B cell (primary cell): ENCODE measurements around the gene SLC30A7. TPM values are rescaled to one million over a fixed set of nuclear protein-coding genes. Genes with fewer than 3 reads are reported as not detected.

Experiments
- ATAC-seq: fragments of 200-7000 bp; cut with Tn5 transposase; one replicate; pipeline ENCODE4 v1.10.0; 2021; ENCODE audit warnings: low read depth, mild to moderate bottlenecking, moderate number of reproducible peaks, moderate library complexity
- CTCF ChIA-PET: fragments of 350-600 bp; sonication (Branson Sonifier 250); formaldehyde crosslinking; loops from one replicate; lab custom pipeline; 2021; ENCODE audit warnings: antibody characterized with exemption, inconsistent platforms; lab: Charles Lee
- POLR2A ChIA-PET: fragments of 350-600 bp; sonication (Branson Sonifier 250); formaldehyde crosslinking; loops from one replicate; lab custom pipeline; 2021; ENCODE audit warnings: antibody characterized with exemption; lab: Charles Lee
- DNase-seq: peaks from one replicate; pipeline ENCODE4 v3.0.0; 2013
- H2AFZ ChIP-seq: 2 replicates; pipeline ENCODE4 v1.6.1; 2012; ENCODE audit warnings: mild to moderate bottlenecking, low read depth, low read length; ENCODE audit not compliant: insufficient read depth, poor library complexity, severe bottlenecking
- H3K27ac ChIP-seq, 2 donors: 1 replicate in 1 of 2; 2 replicates in 1 of 2; pipeline ENCODE4 v1.5.1; 2012 to 2013; ENCODE audit warnings: low read length in 2 of 2, mild to moderate bottlenecking in 2 of 2, moderate library complexity in 1 of 2
- H3K27me3 ChIP-seq, 4 experiments: fragments of 200-600 bp in 1 of 4; sonication (generic) in 1 of 4; replicated peaks in 1 of 4; 1 replicate in 2 of 4; 2 replicates in 2 of 4; pipeline versions ENCODE4 v1.6.1 to v1.7.0; 2013 to 2016; ENCODE audit warnings: low read length in 3 of 4, mild to moderate bottlenecking in 2 of 4, mixed read lengths in 1 of 4, moderate library complexity in 1 of 4; ENCODE audit not compliant: insufficient read depth in 4 of 4, control insufficient read depth in 3 of 4; ENCODE audit errors: control extremely low read depth in 1 of 4
- H3K36me3 ChIP-seq, 2 experiments: replicated peaks in 1 of 2; 1 replicate in 1 of 2; 2 replicates in 1 of 2; pipeline versions ENCODE4 v1.6.1 to v1.7.1; 2013; ENCODE audit warnings: low read length in 1 of 2; ENCODE audit not compliant: insufficient read depth in 2 of 2, control insufficient read depth in 1 of 2; ENCODE audit errors: control extremely low read depth in 1 of 2, extremely low read depth in 1 of 2
- H3K4me1 ChIP-seq, 2 donors: fragments of 200-600 bp in 1 of 2; sonication (generic) in 1 of 2; 1 replicate in 1 of 2; 2 replicates in 1 of 2; pipeline versions ENCODE4 v1.5.1 to v1.6.1; 2013 to 2017; ENCODE audit warnings: low read length in 2 of 2; ENCODE audit not compliant: control insufficient read depth in 2 of 2, insufficient read depth in 2 of 2
- H3K4me2 ChIP-seq: replicated peaks from 2 replicates; pipeline ENCODE3; 2012; ENCODE audit warnings: mild to moderate bottlenecking, low read depth, low read length; ENCODE audit not compliant: poor library complexity, severe bottlenecking
- H3K4me3 ChIP-seq, 5 experiments: fragments of 200-600 bp in 1 of 5; sonication (generic) in 1 of 5; 1 replicate in 3 of 5; 2 replicates in 2 of 5; pipeline versions ENCODE4 v1.5.1 to v1.7.0; 2011 to 2016; ENCODE audit warnings: low read length in 4 of 5, mild to moderate bottlenecking in 4 of 5, low read depth in 2 of 5, control low read depth in 1 of 5, moderate library complexity in 1 of 5; ENCODE audit not compliant: insufficient read depth in 1 of 5; ENCODE audit errors: control extremely low read depth in 1 of 5, extremely low read depth in 1 of 5
- H3K79me2 ChIP-seq: fragments of 200-600 bp; sonication (generic); one replicate; pipeline ENCODE4 v1.6.0; 2016; ENCODE audit warnings: low read length; ENCODE audit not compliant: control insufficient read depth, insufficient read depth
- H3K9ac ChIP-seq: fragments of 200-600 bp; sonication (generic); 2 replicates; pipeline ENCODE4 v1.6.1; 2017; ENCODE audit warnings: mild to moderate bottlenecking, low read length, moderate library complexity
- H3K9me3 ChIP-seq, 3 donors: one replicate each; pipeline versions ENCODE4 v1.6.1 to v1.7.1; 2013; ENCODE audit warnings: low read length in 2 of 3; ENCODE audit not compliant: control insufficient read depth in 2 of 3, insufficient read depth in 1 of 3; ENCODE audit errors: control extremely low read depth in 1 of 3
- H4K20me1 ChIP-seq: 2 replicates; pipeline ENCODE4 v1.6.0; 2012; ENCODE audit warnings: mild to moderate bottlenecking, low read length; ENCODE audit not compliant: insufficient read depth, control insufficient read depth, poor library complexity, severe bottlenecking
- H3K27ac Mint-ChIP-seq: one replicate; pipeline ENCODE4 v1.8.0; 2021; ENCODE audit warnings: mixed read lengths
- H3K27me3 Mint-ChIP-seq: one replicate; pipeline ENCODE4 v1.8.0; 2021; ENCODE audit warnings: mixed read lengths
- H3K4me1 Mint-ChIP-seq: one replicate; pipeline ENCODE4 v1.8.0; 2021; ENCODE audit warnings: mixed read lengths
- H3K4me3 Mint-ChIP-seq: one replicate; pipeline ENCODE4 v1.8.0; 2021; ENCODE audit warnings: mixed read lengths
- H3K9me3 Mint-ChIP-seq: one replicate; pipeline ENCODE4 v1.8.0; 2022; ENCODE audit warnings: mixed read lengths; ENCODE audit not compliant: insufficient read depth
- EZH2 ChIP-seq: IDR thresholded peaks from 2 replicates; pipeline ENCODE4 v1.6.1; 2012; ENCODE audit warnings: borderline replicate concordance, low read depth, mild to moderate bottlenecking, moderate library complexity, low read length; ENCODE audit not compliant: insufficient read depth, poor library complexity, severe bottlenecking
- WGBS: methylation state at CpG from one replicate; pipeline ENCODE4 v1.1.5; 2013; ENCODE audit warnings: missing lambda C conversion rate; ENCODE audit not compliant: insufficient coverage; 5-methylcytosine and 5-hydroxymethylcytosine counted together
- intact Hi-C: fragments of 100-400 bp; cut with micrococcal nuclease; formaldehyde crosslinking; loops from one replicate; pipeline ENCODE4 v1.10.0; 2022
- polyA minus RNA-seq: library from RNA; depleted of rRNA, polyadenylated mRNA; stranded (reverse); fragments of >200 nt; gene quantifications from 2 replicates; pipeline ENCODE4 v1.2.3, GENCODE V29; 2012
- polyA plus RNA-seq: library from polyadenylated mRNA; depleted of rRNA; stranded (reverse); fragments of >200 nt; gene quantifications from 2 replicates; pipeline ENCODE4 v1.2.3, GENCODE V29; 2012
- total RNA-seq, 2 donors: library from RNA; stranded (reverse); fragments of 120-200 nt in 1 of 2; gene quantifications; 1 replicate in 1 of 2; 2 replicates in 1 of 2; pipeline versions ENCODE4 v1.2.3 to v1.2.4, GENCODE V29; 2013 to 2022
- TF ChIP-seq, protein P1 (sequence below): fragments of 200-600 bp; IDR thresholded peaks from one replicate; pipeline ENCODE4 v1.8.0; 2022; ENCODE audit warnings: antibody characterized with exemption, mild to moderate bottlenecking

The SLC30A7 gene, protein sequence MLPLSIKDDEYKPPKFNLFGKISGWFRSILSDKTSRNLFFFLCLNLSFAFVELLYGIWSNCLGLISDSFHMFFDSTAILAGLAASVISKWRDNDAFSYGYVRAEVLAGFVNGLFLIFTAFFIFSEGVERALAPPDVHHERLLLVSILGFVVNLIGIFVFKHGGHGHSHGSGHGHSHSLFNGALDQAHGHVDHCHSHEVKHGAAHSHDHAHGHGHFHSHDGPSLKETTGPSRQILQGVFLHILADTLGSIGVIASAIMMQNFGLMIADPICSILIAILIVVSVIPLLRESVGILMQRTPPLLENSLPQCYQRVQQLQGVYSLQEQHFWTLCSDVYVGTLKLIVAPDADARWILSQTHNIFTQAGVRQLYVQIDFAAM
- total RNA-seq (26.7 and 28.6 TPM in 2 replicates), polyA plus RNA-seq (5.2 and 5.8 TPM in 2 replicates), polyA minus RNA-seq (11.5 and 13.8 TPM in 2 replicates)
- 22.4 TPM for total RNA-seq (2013)

DNA sequence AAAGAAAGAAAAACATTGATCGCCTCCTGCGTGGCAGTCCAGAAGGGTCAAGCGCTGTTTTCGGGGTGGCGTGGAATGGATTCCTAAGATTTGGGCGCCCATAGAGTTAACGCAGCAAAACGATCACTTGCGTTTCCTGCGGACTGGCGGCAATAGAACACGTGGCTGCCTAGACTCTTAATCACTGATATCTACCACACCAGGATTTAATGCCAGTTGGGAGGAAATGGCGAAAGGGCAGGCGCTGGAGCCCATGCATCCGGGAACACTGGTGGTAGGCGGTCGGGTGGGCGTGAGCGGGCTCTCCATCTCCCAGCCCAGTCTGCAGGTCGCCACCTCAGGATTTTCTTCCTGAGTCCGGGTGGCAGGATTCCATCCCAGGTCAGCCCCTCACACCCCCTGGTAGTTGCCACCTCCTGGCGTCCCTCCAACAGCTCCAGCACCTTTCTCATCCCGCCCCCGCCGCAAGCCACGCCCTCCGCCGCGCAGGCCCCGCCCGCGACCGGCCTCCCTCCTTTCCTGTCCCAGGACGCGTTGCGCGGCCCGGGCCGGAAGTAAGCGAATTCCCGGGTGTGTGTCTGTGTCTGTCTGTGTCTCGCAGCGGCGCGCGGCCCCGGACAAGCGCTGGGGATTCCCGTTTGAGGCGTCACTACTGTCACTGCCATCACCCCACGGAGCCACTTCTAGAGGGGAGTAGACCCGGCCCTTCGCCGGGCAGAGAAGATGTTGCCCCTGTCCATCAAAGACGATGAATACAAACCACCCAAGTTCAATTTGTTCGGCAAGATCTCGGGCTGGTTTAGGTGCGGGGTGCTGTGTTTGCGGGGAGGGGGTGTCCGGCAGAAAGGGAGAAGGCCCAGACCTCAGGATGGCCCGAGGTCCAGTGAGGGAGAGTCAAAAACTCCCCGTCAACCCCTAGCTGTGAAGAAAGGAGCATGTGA, at the start of gene SLC30A7:
SLC30A7 (plus strand) TSS at position 551 of the 941 bp plus-strand sequence; CDS start at position 724, 173 bp downstream.
- no peak for TF ChIP-seq EZH2
- TF ChIP-seq, protein P1, sequence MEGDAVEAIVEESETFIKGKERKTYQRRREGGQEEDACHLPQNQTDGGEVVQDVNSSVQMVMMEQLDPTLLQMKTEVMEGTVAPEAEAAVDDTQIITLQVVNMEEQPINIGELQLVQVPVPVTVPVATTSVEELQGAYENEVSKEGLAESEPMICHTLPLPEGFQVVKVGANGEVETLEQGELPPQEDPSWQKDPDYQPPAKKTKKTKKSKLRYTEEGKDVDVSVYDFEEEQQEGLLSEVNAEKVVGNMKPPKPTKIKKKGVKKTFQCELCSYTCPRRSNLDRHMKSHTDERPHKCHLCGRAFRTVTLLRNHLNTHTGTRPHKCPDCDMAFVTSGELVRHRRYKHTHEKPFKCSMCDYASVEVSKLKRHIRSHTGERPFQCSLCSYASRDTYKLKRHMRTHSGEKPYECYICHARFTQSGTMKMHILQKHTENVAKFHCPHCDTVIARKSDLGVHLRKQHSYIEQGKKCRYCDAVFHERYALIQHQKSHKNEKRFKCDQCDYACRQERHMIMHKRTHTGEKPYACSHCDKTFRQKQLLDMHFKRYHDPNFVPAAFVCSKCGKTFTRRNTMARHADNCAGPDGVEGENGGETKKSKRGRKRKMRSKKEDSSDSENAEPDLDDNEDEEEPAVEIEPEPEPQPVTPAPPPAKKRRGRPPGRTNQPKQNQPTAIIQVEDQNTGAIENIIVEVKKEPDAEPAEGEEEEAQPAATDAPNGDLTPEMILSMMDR, result no peak
- Histone ChIP-seq H3K9me3 (no peaks in the 10 kb centered on the region), H3K79me2 (peaks cover 17% of the 10 kb centered on the region), H3K4me3 (peak within 1 kb of the TSS; percentile 75 to 99 (median 98)), H3K4me2 (peak within 1 kb of the TSS; percentile 81), H3K27ac (peak within 1 kb of the TSS; percentile 85 to 97), H3K36me3 (peaks cover 0 to 17% of the 10 kb centered on the region in 2 experiments), H2AFZ (peak within 1 kb of the TSS; percentile 97), H3K27me3 (no peaks in the 10 kb centered on the region), H4K20me1 (no peaks in the 10 kb centered on the region), H3K9ac (peak within 1 kb of the TSS; percentile 97), H3K4me1 (peaks cover 10 to 11% of the 10 kb centered on the region in 2 donors)
- peak within 1 kb of the TSS; percentile 94 for H3K27ac Mint-ChIP-seq
- no peaks in the 10 kb centered on the region for H3K9me3 Mint-ChIP-seq
- peaks cover 32% of the 10 kb centered on the region for H3K4me1 Mint-ChIP-seq
- H3K4me3 Mint-ChIP-seq, result peak within 1 kb of the TSS; percentile 94
- ATAC-seq, result peak; percentile 87
- H3K27me3 Mint-ChIP-seq, result no peaks in the 10 kb centered on the region
- DNase-seq, result peak; percentile 95
- intact Hi-C loops, result loop anchor here (1.0 to 10.0 kb wide), 7 partner anchors 53 to 1047 kb away; partner anchors contain the start of genes RTCA, SASS6 and TRMT13
- ChIA-PET POLR2A (interaction anchor here (0.5 to 0.8 kb wide), 2 partner anchors 99 to 217 kb away, joined by 3 to 5 read pairs; no protein-coding TSS in a partner anchor), CTCF (interaction anchor here (0.6 to 2.3 kb wide), 5 partner anchors 9 to 462 kb away, joined by 3 to 7 read pairs (median 4); no protein-coding TSS in a partner anchor)
- under 1% methylated on average over 60 of the region's 62 CpGs for WGBS
